ENCODE measurements around the gene OTUB1. TPM values are rescaled to one million over a fixed set of nuclear protein-coding genes. Genes with fewer than 3 reads are reported as not detected.

The OTUB1 gene
- polyA plus RNA-seq, 2 of the 4 experiments (the other 2 are of a cell fraction), result 97.4 to 113 TPM

GRCh38 chr11:64031001-64031400, 44.8 kb downstream of the OTUB1 start:
- Histone ChIP-seq H3K9me3 (no peaks in the 10 kb centered on the region), H3K27ac (no peak overlapping the region), H3K4me2 (no peak overlapping the region), H3K4me3 (no peak overlapping the region), H3K4me1 (peaks cover 17% of the 10 kb centered on the region)
- TF ChIP-seq GATA3 (IDR thresholded peaks at IDR 0.05; ENCODE audit: borderline replicate concordance) (no peak), SMC3 (IDR thresholded peaks at IDR 0.05) (no peak), ZC3H11A (IDR thresholded peaks at IDR 0.05) (no peak), ZNF302 (CRISPR knock-in tag; IDR thresholded peaks at IDR 0.05) (no peak), JUNB (IDR thresholded peaks at IDR 0.05) (no peak), MAX (IDR thresholded peaks at IDR 0.05) (no peak), ZFP36 (IDR thresholded peaks at IDR 0.05; ENCODE audit: borderline replicate concordance, partially characterized antibody) (no peak), TP53 (CRISPR knock-in tag; IDR thresholded peaks at IDR 0.05) (no peak), HMGXB4 (CRISPR knock-in tag; IDR thresholded peaks at IDR 0.05; ENCODE audit: borderline replicate concordance) (no peak), FOSL2 (IDR thresholded peaks at IDR 0.05) (no peak), FOSL2 (CRISPR knock-in tag; IDR thresholded peaks at IDR 0.05) (no peak), MAZ (IDR thresholded peaks at IDR 0.05; ENCODE audit: borderline replicate concordance, low read depth, low read length) (no peak), FOXS1 (CRISPR knock-in tag; IDR thresholded peaks at IDR 0.05) (no peak), MYC (IDR thresholded peaks at IDR 0.05; ENCODE audit: borderline replicate concordance, low read length) (no peak), RNF2 (IDR thresholded peaks at IDR 0.05; ENCODE audit: borderline replicate concordance, low read depth) (no peak), POLR2AphosphoS2 (conservative IDR thresholded peaks at IDR 0.05; ENCODE audit: low read length) (no peak), CTCF (IDR thresholded peaks at IDR 0.05) (no peak), SREBF2 (IDR thresholded peaks at IDR 0.05) (no peak), KDM1A (IDR thresholded peaks at IDR 0.05; ENCODE audit: low read depth) (no peak), PHF8 (IDR thresholded peaks at IDR 0.05; ENCODE audit: borderline replicate concordance, low read depth) (no peak), POLR2A (IDR thresholded peaks at IDR 0.05; ENCODE audit: low read length) (no peak)
- ChIA-PET CTCF (interaction anchor here (1.0 to 3.3 kb wide), 4 partner anchors 10 to 122 kb away, joined by 3 to 12 read pairs (median 5); no protein-coding TSS in a partner anchor), POLR2A (no interaction called here)
- no peak for ATAC-seq
- no peak for DNase-seq (ENCODE audit: low read depth in 1 of 2, low spot score in 1 of 2)
- FAIRE-seq, result no peak
- 75% methylated on average over 3 of the region's 3 CpGs for WGBS (ENCODE audit: missing lambda C conversion rate)

GRCh38 chr11:64032050-64032449, 45.8 kb downstream of the OTUB1 start:
- Histone ChIP-seq H3K4me1 (peaks cover 19% of the 10 kb centered on the region), H3K4me3 (no peak overlapping the region), H3K9me3 (no peaks in the 10 kb centered on the region), H3K4me2 (peak overlapping the region; percentile 25; the same call in 2 of the 3 replicates), H3K27ac (no peak overlapping the region)
- ChIA-PET CTCF (interaction anchor here (0.9 to 3.3 kb wide), 8 partner anchors 9 to 120 kb away, joined by 3 to 12 read pairs (median 6); no protein-coding TSS in a partner anchor), POLR2A (no interaction called here)
- DNase-seq (ENCODE audit: low read depth in 1 of 2, low spot score in 1 of 2), result no peak
- ATAC-seq, result peak in 1 of 2 experiments; percentile 11; a peak in 1 of 6 replicates
- no peak for TF ChIP-seq ZFP36 (IDR thresholded peaks at IDR 0.05; ENCODE audit: borderline replicate concordance, partially characterized antibody)
- TF ChIP-seq RARB (CRISPR knock-in tag; IDR thresholded peaks at IDR 0.05), result no peak
- no peak for TF ChIP-seq FOSB (CRISPR knock-in tag; IDR thresholded peaks at IDR 0.05)
- WGBS (ENCODE audit: missing lambda C conversion rate), result 43% methylated on average over 4 of the region's 4 CpGs
- no peak for FAIRE-seq
